IMR-90 (cell line): ENCODE data around the gene MLLT3. TPM values are rescaled to one million over a fixed set of nuclear protein-coding genes. Genes with fewer than 3 reads are reported as not detected.

ENCODE experiments used
- ATAC-seq: fragments of 200-7000 bp; cut with Tn5 transposase; 2 replicates; pipeline ENCODE4 v1.9.1; 2020; ENCODE audit warnings: low read depth, mild to moderate bottlenecking, moderate library complexity
- BruUV-seq: library from RNA; stranded (reverse); fragments of 400-500 nt; replicated peaks from 2 replicates; lab custom pipeline; 2021; lab: Mats Ljungman, UMichigan
- CTCF ChIA-PET: fragments of 300-600 bp; formaldehyde crosslinking; extraction: SDS; loops from one replicate; lab custom pipeline; 2021; ENCODE audit warnings: antibody characterized with exemption; lab: Yijun Ruan, JAX
- POLR2A ChIA-PET: fragments of 300-600 bp; sonication (Branson Sonifier 250); formaldehyde crosslinking; loops from one replicate; lab custom pipeline; 2022; ENCODE audit warnings: antibody characterized with exemption; ENCODE audit not compliant: unreplicated experiment; lab: Charles Lee
- DNase-seq: peaks from one replicate; pipeline ENCODE4 v3.0.0; 2013
- H2AFZ ChIP-seq: replicated peaks from 2 replicates; pipeline ENCODE3; 2013; ENCODE audit warnings: low read length, mild to moderate bottlenecking; ENCODE audit not compliant: poor library complexity
- H2AK5ac ChIP-seq: 2 replicates; pipeline ENCODE4 v1.6.1; 2013; ENCODE audit warnings: low read depth, low read length, inconsistent platforms
- H2AK9ac ChIP-seq: replicated peaks from 2 replicates; pipeline ENCODE3; 2013; ENCODE audit warnings: mild to moderate bottlenecking, low read depth, low read length, moderate library complexity; ENCODE audit not compliant: poor library complexity
- H2BK120ac ChIP-seq: 2 replicates; pipeline ENCODE4 v1.6.1; 2013; ENCODE audit warnings: low read depth, low read length, inconsistent platforms
- H2BK15ac ChIP-seq: 3 replicates; pipeline ENCODE4 v1.6.1; 2013; ENCODE audit warnings: low read depth, low read length, inconsistent platforms
- H2BK20ac ChIP-seq: 2 replicates; pipeline ENCODE4 v1.6.1; 2013; ENCODE audit warnings: low read depth, mild to moderate bottlenecking, inconsistent platforms, low read length, moderate library complexity
- H2BK5ac ChIP-seq: 2 replicates; pipeline ENCODE4 v1.6.1; 2013; ENCODE audit warnings: mild to moderate bottlenecking, low read depth, low read length, inconsistent platforms; ENCODE audit not compliant: poor library complexity, severe bottlenecking
- H3K14ac ChIP-seq: replicated peaks from 2 replicates; pipeline ENCODE4 v1.6.1; 2013; ENCODE audit warnings: low read depth, low read length, inconsistent platforms
- H3K18ac ChIP-seq: 2 replicates; pipeline ENCODE4 v1.6.1; 2013; ENCODE audit warnings: low read depth, low read length, control low read depth
- H3K23ac ChIP-seq: 2 replicates; pipeline ENCODE4 v1.6.1; 2013; ENCODE audit warnings: low read depth, low read length, inconsistent platforms
- H3K27ac ChIP-seq: 2 replicates; pipeline ENCODE4 v1.5.1; 2013; ENCODE audit warnings: mild to moderate bottlenecking, control low read depth, low read length; ENCODE audit not compliant: insufficient read depth
- H3K27me3 ChIP-seq: 2 replicates; pipeline ENCODE4 v1.6.1; 2013; ENCODE audit warnings: low read length; ENCODE audit not compliant: control insufficient read depth, insufficient read depth
- H3K36me3 ChIP-seq: 2 replicates; pipeline ENCODE4 v1.6.1; 2013; ENCODE audit warnings: low read length, mixed read lengths; ENCODE audit not compliant: control insufficient read depth, insufficient read depth
- H3K4ac ChIP-seq: 2 replicates; pipeline ENCODE4 v1.6.1; 2013; ENCODE audit warnings: low read depth, low read length, inconsistent platforms
- H3K4me1 ChIP-seq: 2 replicates; pipeline ENCODE4 v1.6.1; 2013; ENCODE audit warnings: low read length, mixed read lengths; ENCODE audit not compliant: control insufficient read depth, insufficient read depth
- H3K4me2 ChIP-seq: 2 replicates; pipeline ENCODE4 v1.6.1; 2013; ENCODE audit warnings: low read depth, mild to moderate bottlenecking, control low read depth, low read length, moderate library complexity
- H3K4me3 ChIP-seq: 2 replicates; pipeline ENCODE4 v1.5.1; 2013; ENCODE audit warnings: low read depth, mild to moderate bottlenecking, control low read depth, low read length, moderate library complexity; ENCODE audit not compliant: insufficient read depth
- H3K56ac ChIP-seq: 2 replicates; pipeline ENCODE4 v1.6.1; 2013; ENCODE audit warnings: low read length, inconsistent platforms; ENCODE audit not compliant: insufficient read depth; ENCODE audit errors: extremely low read depth
- H3K79me1 ChIP-seq, 2 experiments: 2 replicates each; pipeline ENCODE4 v1.6.1; 2013; ENCODE audit warnings: low read length in 2 of 2, inconsistent platforms in 1 of 2, low read depth in 1 of 2
- H3K9ac ChIP-seq: 2 replicates; pipeline ENCODE4 v1.6.1; 2013; ENCODE audit warnings: low read depth, low read length, control low read depth
- H3K9me1 ChIP-seq: 2 replicates; pipeline ENCODE4 v1.6.1; 2013; ENCODE audit warnings: low read length, inconsistent platforms; ENCODE audit not compliant: insufficient read depth
- H3K9me3 ChIP-seq: 2 replicates; pipeline ENCODE4 v1.6.1; 2013; ENCODE audit warnings: low read length; ENCODE audit not compliant: control insufficient read depth, insufficient read depth
- H4K20me1 ChIP-seq: 2 replicates; pipeline ENCODE4 v1.6.1; 2013; ENCODE audit warnings: low read length, inconsistent platforms; ENCODE audit not compliant: insufficient read depth
- H4K5ac ChIP-seq: 2 replicates; pipeline ENCODE4 v1.6.1; 2013; ENCODE audit warnings: mild to moderate bottlenecking, low read depth, low read length, control low read depth
- H4K8ac ChIP-seq, 2 experiments: 2 replicates each; pipeline ENCODE4 v1.6.1; 2013; ENCODE audit warnings: low read depth in 2 of 2, low read length in 2 of 2, control low read depth in 1 of 2, inconsistent platforms in 1 of 2
- H4K91ac ChIP-seq: 2 replicates; pipeline ENCODE4 v1.6.1; 2013; ENCODE audit warnings: low read depth, low read length, inconsistent platforms; ENCODE audit not compliant: insufficient read depth
- BHLHE40 ChIP-seq: fragments of 150-350 bp; IDR thresholded peaks from 2 replicates; pipeline ENCODE4 v1.6.1; 2016; ENCODE audit warnings: mild to moderate bottlenecking, low read depth, low read length
- CEBPB ChIP-seq: IDR thresholded peaks from 2 replicates; pipeline ENCODE4 v1.6.1; 2012; ENCODE audit warnings: low read depth, low read length, improper control_type of control experiment
- CHD1 ChIP-seq: IDR thresholded peaks from 2 replicates; pipeline ENCODE4 v1.6.1; 2012; ENCODE audit warnings: low read depth, low read length, improper control_type of control experiment
- FOS ChIP-seq: fragments of 150-350 bp; IDR thresholded peaks from 2 replicates; pipeline ENCODE4 v1.6.1; 2016; ENCODE audit warnings: low read depth, low read length
- MAFK ChIP-seq: IDR thresholded peaks from 2 replicates; pipeline ENCODE4 v1.6.1; 2012; ENCODE audit warnings: low read depth, low read length, improper control_type of control experiment
- MAZ ChIP-seq: IDR thresholded peaks from 2 replicates; pipeline ENCODE4 v1.6.1; 2012; ENCODE audit warnings: low read depth, mild to moderate bottlenecking, low read length, improper control_type of control experiment, moderate library complexity, borderline replicate concordance
- MXI1 ChIP-seq: IDR thresholded peaks from 2 replicates; pipeline ENCODE4 v1.6.1; 2012; ENCODE audit warnings: low read depth, mild to moderate bottlenecking, low read length, moderate library complexity, borderline replicate concordance
- NFE2L2 ChIP-seq: fragments of 150-350 bp; IDR thresholded peaks from 2 replicates; pipeline ENCODE4 v1.6.1; 2016; ENCODE audit warnings: low read depth, mild to moderate bottlenecking, low read length
- POLR2A ChIP-seq: IDR thresholded peaks from 2 replicates; pipeline ENCODE4 v1.6.1; 2012; ENCODE audit warnings: mild to moderate bottlenecking, low read depth, low read length
- RAD21 ChIP-seq: IDR thresholded peaks from 2 replicates; pipeline ENCODE4 v1.6.1; 2012; ENCODE audit warnings: low read length, improper control_type of control experiment
- RCOR1 ChIP-seq: IDR thresholded peaks from 2 replicates; pipeline ENCODE4 v1.6.1; 2012; ENCODE audit warnings: mild to moderate bottlenecking, low read length, improper control_type of control experiment; ENCODE audit not compliant: insufficient replicate concordance
- RFX5 ChIP-seq: IDR thresholded peaks from 2 replicates; pipeline ENCODE4 v1.8.0; 2012; ENCODE audit warnings: low read depth, mild to moderate bottlenecking, low read length, moderate library complexity
- SMC3 ChIP-seq: fragments of 150-350 bp; IDR thresholded peaks from 2 replicates; pipeline ENCODE4 v1.6.1; 2016; ENCODE audit warnings: low read depth, mild to moderate bottlenecking, antibody characterized with exemption, low read length, moderate library complexity
- WGBS, 2 experiments: methylation state at CpG; one replicate each; pipeline versions ENCODE4 v1.1.5 to v1.1.7; 2013; ENCODE audit warnings: missing lambda C conversion rate in 2 of 2; ENCODE audit not compliant: insufficient read length in 1 of 2; ENCODE audit errors: extremely low coverage in 2 of 2; 5-methylcytosine and 5-hydroxymethylcytosine counted together
- dilution Hi-C: fragments of 300-500 bp; cut with HindIII; formaldehyde crosslinking; loops from one replicate; pipeline ENCODE4 v1.14.3; 2018; ENCODE audit warnings: low sequenced_read_pairs; ENCODE audit not compliant: unreplicated experiment
- in situ Hi-C: fragments of 300-500 bp; cut with MboI; formaldehyde crosslinking; loops from 3 replicates; pipeline ENCODE4 v1.14.3; 2019; ENCODE audit warnings: low sequenced_read_pairs, inconsistent platforms, mixed read lengths
- intact Hi-C: fragments of 100-400 bp; cut with micrococcal nuclease; formaldehyde crosslinking; loops from 2 replicates; pipeline ENCODE4 v1.10.0; 2022
- polyA plus RNA-seq, 3 experiments: library from polyadenylated mRNA; depleted of rRNA; stranded (reverse); fragments of >200 nt; gene quantifications; 2 replicates each; pipeline ENCODE4 v1.2.3, GENCODE V29; 2012; ENCODE audit warnings: low replicate concordance in 1 of 3
- total RNA-seq: library from RNA; depleted of rRNA; stranded (reverse); fragments of >200 nt; gene quantifications from 2 replicates; pipeline ENCODE4 v1.2.3, GENCODE V29; 2012
- TF ChIP-seq, protein P1 (sequence below): fragments of 150-350 bp; IDR thresholded peaks from 2 replicates; pipeline ENCODE4 v1.6.1; 2016; ENCODE audit warnings: low read depth, mild to moderate bottlenecking, low read length, moderate library complexity, borderline replicate concordance
- TF ChIP-seq, protein P2 (sequence below): conservative IDR thresholded peaks from 2 replicates; pipeline ENCODE4 v1.5.1; 2012; ENCODE audit warnings: mild to moderate bottlenecking, low read depth, low read length, improper control_type of control experiment
- TF ChIP-seq, protein P3 (sequence below): fragments of 150-350 bp; IDR thresholded peaks from 2 replicates; pipeline ENCODE4 v1.6.1; 2017; ENCODE audit warnings: mild to moderate bottlenecking, antibody characterized with exemption, low read length, low read depth

MLLT3 gene
- total and polyA plus RNA-seq, 2 of the 4 experiments (the other 2 are of a cell fraction): 10.4 to 21.1 TPM

DNA sequence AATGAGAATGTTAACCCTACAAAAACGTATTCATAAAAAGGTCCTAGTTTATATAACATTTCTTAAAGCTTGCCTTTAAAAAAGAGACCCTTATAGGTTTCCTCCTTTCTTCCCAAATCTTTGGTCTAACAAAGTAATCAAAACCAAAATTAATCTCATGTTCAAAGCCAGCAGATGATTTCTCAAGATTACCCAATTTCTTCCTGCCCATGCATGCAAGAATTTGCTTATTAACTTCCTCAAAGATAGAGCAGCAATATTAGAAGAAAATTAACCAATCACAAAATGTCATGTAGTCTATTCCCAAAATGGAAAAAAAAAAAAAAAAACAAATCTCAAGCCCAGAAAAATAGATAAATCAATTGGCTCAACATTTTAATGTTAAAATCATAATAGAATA lies 114.9 kb downstream of the MLLT3 start:
- DNase-seq: no peak
- Histone ChIP-seq H3K14ac (no peak overlapping the region), H3K4me3 (no peak overlapping the region), H2AK9ac (no peak overlapping the region), H3K9ac (no peak overlapping the region), H3K4me2 (no peak overlapping the region), H3K79me1 (peaks cover 11 to 18% of the 10 kb centered on the region in 2 experiments; a peak in 3 of 4 replicates), H3K9me3 (no peaks in the 10 kb centered on the region), H3K4ac (no peak overlapping the region), H3K4me1 (peaks cover 4% of the 10 kb centered on the region), H3K56ac (no peak overlapping the region), H4K8ac (no peak overlapping the region), H2BK120ac (no peak overlapping the region), H4K5ac (no peak overlapping the region), H3K9me1 (peaks cover 2% of the 10 kb centered on the region; the same call in 1 of the 2 replicates), H3K27me3 (no peaks in the 10 kb centered on the region), H2AK5ac (no peak overlapping the region), H3K27ac (no peak overlapping the region), H3K23ac (no peak overlapping the region), H2AFZ (no peak overlapping the region), H3K18ac (no peak overlapping the region), H4K20me1 (0 out of 2 replicates have a peak, but pooled peaks cover 5% of the 10 kb centered on the region), H2BK20ac (no peak overlapping the region), H2BK15ac (no peak overlapping the region), H2BK5ac (no peak overlapping the region), H3K36me3 (no peaks in the 10 kb centered on the region), H4K91ac (no peak overlapping the region)
- no CpG with 5 or more reads among the region's 1 CpG for WGBS, 2 experiments
- ChIA-PET POLR2A (no interaction called here), CTCF (interaction anchor here (0.9 to 1.0 kb wide), 2 partner anchors 41 to 44 kb away, joined by 3 to 5 read pairs; no protein-coding TSS in a partner anchor)
- TF ChIP-seq MAFK (no peak), POLR2A (no peak), BHLHE40 (no peak), MAZ (no peak), FOS (no peak), CEBPB (no peak), NFE2L2 (no peak), RAD21 (no peak), CHD1 (no peak), MXI1 (no peak), SMC3 (no peak), RCOR1 (no peak), RFX5 (no peak)
- TF ChIP-seq, protein P1, sequence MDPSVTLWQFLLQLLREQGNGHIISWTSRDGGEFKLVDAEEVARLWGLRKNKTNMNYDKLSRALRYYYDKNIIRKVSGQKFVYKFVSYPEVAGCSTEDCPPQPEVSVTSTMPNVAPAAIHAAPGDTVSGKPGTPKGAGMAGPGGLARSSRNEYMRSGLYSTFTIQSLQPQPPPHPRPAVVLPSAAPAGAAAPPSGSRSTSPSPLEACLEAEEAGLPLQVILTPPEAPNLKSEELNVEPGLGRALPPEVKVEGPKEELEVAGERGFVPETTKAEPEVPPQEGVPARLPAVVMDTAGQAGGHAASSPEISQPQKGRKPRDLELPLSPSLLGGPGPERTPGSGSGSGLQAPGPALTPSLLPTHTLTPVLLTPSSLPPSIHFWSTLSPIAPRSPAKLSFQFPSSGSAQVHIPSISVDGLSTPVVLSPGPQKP: no peak
- TF ChIP-seq, protein P2, sequence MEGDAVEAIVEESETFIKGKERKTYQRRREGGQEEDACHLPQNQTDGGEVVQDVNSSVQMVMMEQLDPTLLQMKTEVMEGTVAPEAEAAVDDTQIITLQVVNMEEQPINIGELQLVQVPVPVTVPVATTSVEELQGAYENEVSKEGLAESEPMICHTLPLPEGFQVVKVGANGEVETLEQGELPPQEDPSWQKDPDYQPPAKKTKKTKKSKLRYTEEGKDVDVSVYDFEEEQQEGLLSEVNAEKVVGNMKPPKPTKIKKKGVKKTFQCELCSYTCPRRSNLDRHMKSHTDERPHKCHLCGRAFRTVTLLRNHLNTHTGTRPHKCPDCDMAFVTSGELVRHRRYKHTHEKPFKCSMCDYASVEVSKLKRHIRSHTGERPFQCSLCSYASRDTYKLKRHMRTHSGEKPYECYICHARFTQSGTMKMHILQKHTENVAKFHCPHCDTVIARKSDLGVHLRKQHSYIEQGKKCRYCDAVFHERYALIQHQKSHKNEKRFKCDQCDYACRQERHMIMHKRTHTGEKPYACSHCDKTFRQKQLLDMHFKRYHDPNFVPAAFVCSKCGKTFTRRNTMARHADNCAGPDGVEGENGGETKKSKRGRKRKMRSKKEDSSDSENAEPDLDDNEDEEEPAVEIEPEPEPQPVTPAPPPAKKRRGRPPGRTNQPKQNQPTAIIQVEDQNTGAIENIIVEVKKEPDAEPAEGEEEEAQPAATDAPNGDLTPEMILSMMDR: no peak
- TF ChIP-seq, protein P3, sequence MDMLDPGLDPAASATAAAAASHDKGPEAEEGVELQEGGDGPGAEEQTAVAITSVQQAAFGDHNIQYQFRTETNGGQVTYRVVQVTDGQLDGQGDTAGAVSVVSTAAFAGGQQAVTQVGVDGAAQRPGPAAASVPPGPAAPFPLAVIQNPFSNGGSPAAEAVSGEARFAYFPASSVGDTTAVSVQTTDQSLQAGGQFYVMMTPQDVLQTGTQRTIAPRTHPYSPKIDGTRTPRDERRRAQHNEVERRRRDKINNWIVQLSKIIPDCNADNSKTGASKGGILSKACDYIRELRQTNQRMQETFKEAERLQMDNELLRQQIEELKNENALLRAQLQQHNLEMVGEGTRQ: no peak
- no peak for ATAC-seq
- no TSS peak for BruUV-seq
- intact Hi-C loops: no loop called here
- dilution Hi-C loops: no loop called here
- in situ Hi-C loops: no loop called here
